ENCODE measurements around the gene SNX8. TPM values are rescaled to one million over a fixed set of nuclear protein-coding genes. Genes with fewer than 3 reads are reported as not detected.
A peak's percentile ranks its signal among the peaks of the same experiment; 100 is the strongest.

The SNX8 gene
- total RNA-seq, 1 experiment from 2014 or later, result 40.6 TPM

DNA sequence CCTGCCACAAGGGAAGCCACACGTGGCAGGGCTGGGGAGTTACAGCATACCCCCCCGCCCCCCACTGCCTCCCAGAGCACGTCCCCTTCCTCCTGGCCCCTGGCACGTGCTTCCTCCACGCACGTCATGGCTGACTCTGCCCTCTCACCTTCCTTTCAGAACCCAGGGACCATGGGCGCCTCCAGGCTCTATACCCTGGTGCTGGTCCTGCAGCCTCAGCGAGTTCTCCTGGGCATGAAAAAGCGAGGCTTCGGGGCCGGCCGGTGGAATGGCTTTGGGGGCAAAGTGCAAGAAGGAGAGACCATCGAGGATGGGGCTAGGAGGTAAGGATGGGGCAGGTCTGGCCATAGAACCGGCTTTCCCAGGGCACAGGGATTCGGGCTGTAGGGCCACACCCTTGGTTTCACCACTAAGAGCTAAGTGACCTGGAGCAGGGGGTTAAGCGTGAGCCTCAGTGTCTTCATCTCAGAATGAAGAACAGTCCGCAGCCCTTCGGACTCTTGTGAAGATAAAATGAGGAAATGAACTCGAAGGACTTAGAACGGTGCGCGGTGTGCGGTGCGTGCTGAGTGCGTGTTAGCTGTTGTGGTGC, 69.7 kb downstream of the SNX8 start:
- Histone ChIP-seq H2AK5ac (ENCODE audit: insufficient read length, low read length) (no peak overlapping the region), H3K79me1 (ENCODE audit: insufficient read depth, low read depth, low read length, poor library complexity, severe bottlenecking) (no peaks in the 10 kb centered on the region), H3K9me3 (ENCODE audit: control insufficient read depth, low read depth, low read length) (no peaks in the 10 kb centered on the region), H2BK12ac (ENCODE audit: insufficient read length, low read depth, low read length) (no peak overlapping the region), H2BK120ac (ENCODE audit: low read depth, low read length, poor library complexity, severe bottlenecking) (no peak overlapping the region), H3K56ac (ENCODE audit: insufficient read length, low read depth, low read length) (no peak overlapping the region), H2BK15ac (ENCODE audit: low read depth, low read length) (no peak overlapping the region), H3K23ac (ENCODE audit: insufficient read length, low read depth, low read length) (no peak overlapping the region), H3K4ac (ENCODE audit: low read depth, low read length) (no peak overlapping the region), H3K27me3 (ENCODE audit: insufficient read depth, low read length) (no peaks in the 10 kb centered on the region), H4K5ac (ENCODE audit: insufficient read length, low read depth, low read length) (no peak overlapping the region), H3K23me2 (ENCODE audit: insufficient read length, low read depth, low read length, poor library complexity, severe bottlenecking) (peaks cover 7% of the 10 kb centered on the region), H3K4me1 (ENCODE audit: insufficient read depth, low read length) (no peaks in the 10 kb centered on the region; the same call in 1 of the 2 replicates), H2BK20ac (ENCODE audit: low read depth, low read length, poor library complexity, severe bottlenecking) (no peak overlapping the region), H4K20me1 (ENCODE audit: control insufficient read depth, insufficient read depth, insufficient read length) (no peaks in the 10 kb centered on the region), H3K4me2 (ENCODE audit: insufficient read depth, insufficient read length, low read length) (no peak overlapping the region), H3K27ac (ENCODE audit: insufficient read length, low read depth, low read length) (no peak overlapping the region), H4K91ac (ENCODE audit: insufficient read length, low read depth, low read length) (no peak overlapping the region), H2BK5ac (ENCODE audit: insufficient read length, low read length) (no peak overlapping the region), H3K9ac (ENCODE audit: extremely low read depth, insufficient read length, low read length) (no peak overlapping the region), H3K79me2 (ENCODE audit: insufficient read depth, low read length) (peaks cover 6% of the 10 kb centered on the region; the same call in 1 of the 2 replicates), H3T11ph (ENCODE audit: low read length) (no peak overlapping the region), H3K14ac (ENCODE audit: insufficient read depth, low read length) (no peak overlapping the region), H4K8ac (replicated peaks; ENCODE audit: insufficient read length, low read depth, low read length) (no peak overlapping the region), H3K18ac (ENCODE audit: insufficient read length, low read depth, low read length) (no peak overlapping the region), H2AFZ (ENCODE audit: low read length) (no peak overlapping the region)
- DNase-seq, result no peak
- no peaks in the 10 kb centered on the region for H3K9me3 Mint-ChIP-seq
- TF ChIP-seq, protein P1, sequence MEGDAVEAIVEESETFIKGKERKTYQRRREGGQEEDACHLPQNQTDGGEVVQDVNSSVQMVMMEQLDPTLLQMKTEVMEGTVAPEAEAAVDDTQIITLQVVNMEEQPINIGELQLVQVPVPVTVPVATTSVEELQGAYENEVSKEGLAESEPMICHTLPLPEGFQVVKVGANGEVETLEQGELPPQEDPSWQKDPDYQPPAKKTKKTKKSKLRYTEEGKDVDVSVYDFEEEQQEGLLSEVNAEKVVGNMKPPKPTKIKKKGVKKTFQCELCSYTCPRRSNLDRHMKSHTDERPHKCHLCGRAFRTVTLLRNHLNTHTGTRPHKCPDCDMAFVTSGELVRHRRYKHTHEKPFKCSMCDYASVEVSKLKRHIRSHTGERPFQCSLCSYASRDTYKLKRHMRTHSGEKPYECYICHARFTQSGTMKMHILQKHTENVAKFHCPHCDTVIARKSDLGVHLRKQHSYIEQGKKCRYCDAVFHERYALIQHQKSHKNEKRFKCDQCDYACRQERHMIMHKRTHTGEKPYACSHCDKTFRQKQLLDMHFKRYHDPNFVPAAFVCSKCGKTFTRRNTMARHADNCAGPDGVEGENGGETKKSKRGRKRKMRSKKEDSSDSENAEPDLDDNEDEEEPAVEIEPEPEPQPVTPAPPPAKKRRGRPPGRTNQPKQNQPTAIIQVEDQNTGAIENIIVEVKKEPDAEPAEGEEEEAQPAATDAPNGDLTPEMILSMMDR (conservative IDR thresholded peaks at IDR 0.05), result no peak
- no peak overlapping the region; a peak in 1 of 5 replicates for H3K4me3 Mint-ChIP-seq
- H3K27me3 Mint-ChIP-seq (ENCODE audit: low read depth), result no peaks in the 10 kb centered on the region; the same call in 1 of the 2 replicates
- H3K36me3 Mint-ChIP-seq (ENCODE audit: insufficient read depth in 1 of 3, low read depth in 3 of 3), result peaks cover 9 to 25% (median 23%) of the 10 kb centered on the region in 3 experiments
- WGBS (ENCODE audit: extremely low coverage, insufficient read length, low lambda C conversion rate), result no CpG with 5 or more reads among the region's 25 CpGs
- peaks cover 11 to 18% of the 10 kb centered on the region in 2 experiments for H3K4me1 Mint-ChIP-seq
- H3K27ac Mint-ChIP-seq, result peak overlapping the region in 2 of 3 experiments; percentile 53 to 55; a peak in 2 of 7 replicates

Data from H9 (cell line).